Sigmoid colon (tissue), 7 donors: Measurements from ENCODE around the gene HNF1B. TPM values are rescaled to one million over a fixed set of nuclear protein-coding genes. Genes with fewer than 3 reads are reported as not detected.

Experiments
- DNase-seq: peaks from one replicate; pipeline ENCODE4 v3.0.0-alpha.2; 2019
- H3K27ac ChIP-seq, 4 donors: fragments of 200-600 bp; sonication (generic); one replicate each; pipeline ENCODE4 v1.5.1; 2016 to 2019; ENCODE audit warnings: mild to moderate bottlenecking in 1 of 4
- H3K27me3 ChIP-seq, 3 donors: fragments of 200-600 bp; sonication (generic); one replicate each; pipeline ENCODE4 v1.5.1; 2019; ENCODE audit warnings: mild to moderate bottlenecking in 1 of 3
- H3K36me3 ChIP-seq, 4 donors: fragments of 200-600 bp; sonication (generic); one replicate each; pipeline ENCODE4 v1.5.1; 2016 to 2019
- H3K4me1 ChIP-seq, 4 donors: fragments of 200-600 bp; sonication (generic); one replicate each; pipeline ENCODE4 v1.5.1; 2017 to 2019
- H3K4me3 ChIP-seq, 4 donors: fragments of 200-600 bp; sonication (generic); one replicate each; pipeline ENCODE4 v1.5.1; 2017 to 2019; ENCODE audit warnings: mild to moderate bottlenecking in 2 of 4, moderate library complexity in 1 of 4
- H3K9me3 ChIP-seq, 4 donors: fragments of 200-600 bp in 3 of 4; sonication (generic) in 3 of 4; one replicate each; pipeline versions ENCODE4 v1.5.1 to v1.6.1; 2013 to 2019
- EP300 ChIP-seq, 4 donors: sonication (generic); formaldehyde crosslinking; IDR thresholded peaks; one replicate each; pipeline ENCODE4 v1.6.1; 2017; ENCODE audit warnings: antibody characterized with exemption in 4 of 4
- POLR2A ChIP-seq, 2 donors: fragments of 450-650 bp; IDR thresholded peaks; one replicate each; pipeline ENCODE4 v1.6.1; 2016; ENCODE audit warnings: antibody characterized with exemption in 2 of 2, mild to moderate bottlenecking in 2 of 2, moderate library complexity in 2 of 2
- POLR2AphosphoS5 ChIP-seq, 4 donors: sonication (generic); formaldehyde crosslinking; IDR thresholded peaks; one replicate each; pipeline ENCODE4 v1.6.1; 2017; ENCODE audit warnings: antibody characterized with exemption in 4 of 4
- WGBS, 2 donors: extraction: QIAGEN DNeasy Blood & Tissue Kit; methylation state at CpG; one replicate each; pipeline ENCODE4 v1.1.7; 2013; 5-methylcytosine and 5-hydroxymethylcytosine counted together
- intact Hi-C: fragments of 100-400 bp; cut with DNase I; formaldehyde crosslinking; loops from one replicate; pipeline ENCODE4 v1.15.1; 2023
- polyA plus RNA-seq, 3 donors: library from polyadenylated mRNA; stranded (reverse); fragments of 200-250 nt; gene quantifications; one replicate each; pipeline ENCODE4 v1.2.3, GENCODE V29; 2013
- total RNA-seq, 4 donors: library from RNA; depleted of rRNA; stranded (reverse); fragments of >200 nt; gene quantifications; one replicate each; pipeline ENCODE4 v1.1.0, GENCODE V29; 2016
- TF ChIP-seq, protein P1 (sequence below), 4 experiments: fragments of 450-650 bp in 3 of 4; fragments of 200-600 bp in 1 of 4; IDR thresholded peaks; one replicate each; pipeline ENCODE4 v1.5.1; 2016 to 2019; ENCODE audit warnings: antibody characterized with exemption in 4 of 4, mild to moderate bottlenecking in 3 of 4, moderate library complexity in 2 of 4
- donor health status: healthy with polysubstance abuse.
- donor health status: Bipolar disorder and iron deficiency.
- donor health status: healthy.

Gene HNF1B
- total and polyA plus RNA-seq, 7 donors = 0.28 to 13.2 (median 10.7) TPM; not detected in 3

DNA sequence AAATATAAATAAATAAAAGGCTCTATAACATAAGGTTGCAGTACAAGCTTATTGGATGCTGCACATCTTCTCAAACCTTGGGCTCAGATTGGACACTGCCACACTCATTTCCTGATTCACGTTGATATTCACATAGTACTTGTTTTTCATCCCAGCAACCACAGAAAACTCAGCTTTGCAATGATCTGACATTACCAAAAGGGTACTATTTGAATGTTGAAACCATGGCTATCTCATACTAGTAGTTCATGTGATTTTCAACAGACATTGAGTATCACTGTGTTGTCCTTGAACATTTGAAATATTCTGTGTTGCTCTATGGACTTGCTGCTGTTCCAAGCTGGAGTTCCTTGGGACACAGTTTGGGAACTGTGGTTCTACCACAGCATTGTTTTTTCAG is 87.7 kb downstream of the HNF1B start:
- DNase-seq = no peak
- no peak for TF ChIP-seq EP300 (IDR thresholded peaks at IDR 0.05)
- Histone ChIP-seq H3K27me3 (no peaks in the 10 kb centered on the region), H3K4me3 (no peak overlapping the region), H3K4me1 (no peaks in the 10 kb centered on the region), H3K9me3 (no peaks in the 10 kb centered on the region), H3K36me3 (no peaks in the 10 kb centered on the region), H3K27ac (no peak overlapping the region)
- 72 to 80% methylated on average over 1 of the region's 1 CpG for WGBS, 2 donors
- intact Hi-C loops = no loop called here

DNA sequence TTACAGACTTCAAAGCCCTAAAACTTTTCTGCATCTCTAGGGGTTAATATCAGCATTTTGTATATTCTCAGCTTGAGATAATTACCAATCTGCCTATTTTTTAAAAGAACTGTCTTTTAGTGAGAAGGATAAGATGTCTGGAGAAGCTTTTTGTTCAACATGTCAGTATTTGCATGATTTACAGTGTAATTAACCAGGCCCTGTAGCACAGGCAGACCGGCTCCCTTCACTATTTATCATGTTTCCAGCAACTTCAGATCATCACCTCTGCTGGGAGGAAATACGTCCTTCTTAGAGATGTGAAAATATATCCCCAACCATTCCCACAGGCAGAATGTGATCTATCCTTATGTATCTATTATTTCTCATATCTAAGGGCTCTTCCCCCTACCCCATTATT is 93.0 kb downstream of the HNF1B start:
- Histone ChIP-seq H3K27me3 (peaks cover 0 to 17% (median 0%) of the 10 kb centered on the region in 3 donors), H3K9me3 (no peaks in the 10 kb centered on the region), H3K27ac (no peak overlapping the region), H3K4me1 (no peaks in the 10 kb centered on the region), H3K36me3 (no peaks in the 10 kb centered on the region), H3K4me3 (no peak overlapping the region)
- WGBS, 2 donors = 34 to 73% methylated on average over 2 of the region's 2 CpGs
- no peak for DNase-seq
- TF ChIP-seq, protein P1, sequence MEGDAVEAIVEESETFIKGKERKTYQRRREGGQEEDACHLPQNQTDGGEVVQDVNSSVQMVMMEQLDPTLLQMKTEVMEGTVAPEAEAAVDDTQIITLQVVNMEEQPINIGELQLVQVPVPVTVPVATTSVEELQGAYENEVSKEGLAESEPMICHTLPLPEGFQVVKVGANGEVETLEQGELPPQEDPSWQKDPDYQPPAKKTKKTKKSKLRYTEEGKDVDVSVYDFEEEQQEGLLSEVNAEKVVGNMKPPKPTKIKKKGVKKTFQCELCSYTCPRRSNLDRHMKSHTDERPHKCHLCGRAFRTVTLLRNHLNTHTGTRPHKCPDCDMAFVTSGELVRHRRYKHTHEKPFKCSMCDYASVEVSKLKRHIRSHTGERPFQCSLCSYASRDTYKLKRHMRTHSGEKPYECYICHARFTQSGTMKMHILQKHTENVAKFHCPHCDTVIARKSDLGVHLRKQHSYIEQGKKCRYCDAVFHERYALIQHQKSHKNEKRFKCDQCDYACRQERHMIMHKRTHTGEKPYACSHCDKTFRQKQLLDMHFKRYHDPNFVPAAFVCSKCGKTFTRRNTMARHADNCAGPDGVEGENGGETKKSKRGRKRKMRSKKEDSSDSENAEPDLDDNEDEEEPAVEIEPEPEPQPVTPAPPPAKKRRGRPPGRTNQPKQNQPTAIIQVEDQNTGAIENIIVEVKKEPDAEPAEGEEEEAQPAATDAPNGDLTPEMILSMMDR (IDR thresholded peaks at IDR 0.05) = no peak
- TF ChIP-seq POLR2AphosphoS5 (IDR thresholded peaks at IDR 0.05) (no peak), POLR2A (IDR thresholded peaks at IDR 0.05) (no peak), EP300 (IDR thresholded peaks at IDR 0.05) (no peak)
- intact Hi-C loops = no loop called here

DNA sequence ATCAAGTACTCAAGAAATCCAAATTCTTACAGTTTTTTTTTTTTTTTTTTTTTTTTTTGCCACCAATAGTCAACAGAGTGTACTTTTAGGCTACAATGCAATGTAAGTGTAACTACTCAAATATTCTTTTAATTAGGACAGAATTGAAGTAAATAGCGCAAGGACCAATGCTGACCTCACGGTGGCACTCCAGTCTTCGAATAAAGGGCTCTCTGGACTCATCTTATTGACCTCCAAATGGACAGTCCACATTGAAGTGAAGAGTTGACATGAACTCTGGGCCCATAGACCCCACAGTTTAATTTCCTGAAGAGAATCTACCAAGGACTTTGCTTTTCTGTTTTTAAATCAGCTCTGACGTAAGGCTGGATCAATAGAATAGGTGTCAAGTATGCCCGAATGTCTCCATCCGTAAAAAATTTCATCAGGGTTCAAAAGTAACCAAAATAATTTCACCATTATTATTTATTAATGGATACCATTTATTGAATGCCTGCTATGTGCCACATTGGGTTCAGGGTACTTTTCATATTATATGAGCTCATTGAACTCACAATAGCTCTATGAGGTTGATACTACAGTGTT is 94.3 kb downstream of the HNF1B start:
- H3K27ac ChIP-seq = no peak overlapping the region
- H3K27me3 ChIP-seq = peaks cover 0 to 21% (median 0%) of the 10 kb centered on the region in 3 donors

DNA sequence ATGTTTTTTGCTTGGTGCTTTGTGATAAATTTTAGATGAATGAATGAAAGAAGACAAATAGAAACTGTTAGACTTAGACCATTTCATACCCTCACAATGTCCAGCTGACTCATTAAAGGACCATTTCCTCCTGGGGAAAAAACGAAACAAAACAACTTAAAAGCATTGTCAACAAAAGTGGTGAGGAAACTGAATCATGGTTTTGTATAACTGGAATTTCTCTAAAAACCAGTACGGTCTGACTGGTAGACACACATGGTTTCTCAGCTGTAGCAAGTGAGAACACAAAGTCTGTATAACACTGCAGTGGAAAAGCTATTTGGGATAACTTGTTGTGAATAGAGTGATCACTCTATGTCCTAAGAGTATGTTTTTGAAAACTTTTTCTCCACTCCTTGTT is 96.3 kb downstream of the HNF1B start:
- H3K36me3 ChIP-seq = no peaks in the 10 kb centered on the region
- H3K4me1 ChIP-seq = peaks cover 0 to 5% (median 5%) of the 10 kb centered on the region in 4 donors
- peaks cover 0 to 21% (median 0%) of the 10 kb centered on the region in 3 donors for H3K27me3 ChIP-seq
- H3K4me3 ChIP-seq = no peak overlapping the region
- 31 to 44% methylated on average over 2 of the region's 2 CpGs for WGBS, 2 donors
- peak overlapping the region in 1 of 4 donors; percentile 23 for H3K27ac ChIP-seq
- no peak for DNase-seq
- no peaks in the 10 kb centered on the region for H3K9me3 ChIP-seq
- intact Hi-C loops = loop anchor here (10.0 kb wide), 1 partner anchor 776 kb away; the partner anchor contains the start of gene ARHGAP23
- TF ChIP-seq, protein P1 (IDR thresholded peaks at IDR 0.05) = no peak
- TF ChIP-seq EP300 (IDR thresholded peaks at IDR 0.05) = no peak
- TF ChIP-seq POLR2A (IDR thresholded peaks at IDR 0.05) = no peak
- no peak for TF ChIP-seq POLR2AphosphoS5 (IDR thresholded peaks at IDR 0.05)

More for the DNA sequence above, 94.3 kb downstream of the HNF1B start:
- Histone ChIP-seq H3K4me1 (no peaks in the 10 kb centered on the region), H3K9me3 (no peaks in the 10 kb centered on the region), H3K4me3 (no peak overlapping the region), H3K36me3 (no peaks in the 10 kb centered on the region)
- 57 to 60% methylated on average over 6 of the region's 6 CpGs for WGBS, 2 donors
- intact Hi-C loops = no loop called here
- no peak for DNase-seq
- TF ChIP-seq POLR2A (IDR thresholded peaks at IDR 0.05) (no peak), POLR2AphosphoS5 (IDR thresholded peaks at IDR 0.05) (no peak), EP300 (IDR thresholded peaks at IDR 0.05) (no peak)
- TF ChIP-seq, protein P1 (IDR thresholded peaks at IDR 0.05) = no peak

DNA sequence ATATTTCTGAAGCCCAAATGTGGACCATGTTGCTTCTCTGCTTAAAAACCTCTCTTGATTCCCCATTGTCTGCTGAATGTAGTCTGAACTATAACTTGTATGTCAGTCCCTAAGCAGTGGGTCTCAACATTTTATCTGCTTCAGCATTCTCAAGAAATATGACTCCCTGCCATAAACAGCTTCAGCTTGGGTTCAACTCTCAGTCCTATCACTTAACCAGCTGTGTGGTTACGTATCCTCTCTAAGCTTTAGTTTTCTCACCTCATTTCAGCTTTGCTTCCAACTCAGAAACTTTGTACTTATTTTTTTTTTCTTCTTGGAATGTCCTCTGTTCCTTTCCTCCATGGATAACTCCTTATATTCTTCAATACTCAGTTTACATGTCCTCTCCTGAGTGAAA is 97.0 kb downstream of the HNF1B start:
- WGBS, 2 donors = 84 to 92% methylated on average over 1 of the region's 1 CpG
- TF ChIP-seq EP300 (IDR thresholded peaks at IDR 0.05) (no peak), POLR2AphosphoS5 (IDR thresholded peaks at IDR 0.05) (no peak), POLR2A (IDR thresholded peaks at IDR 0.05) (no peak)
- TF ChIP-seq, protein P1 (IDR thresholded peaks at IDR 0.05) = no peak
- peaks cover 0 to 6% (median 5%) of the 10 kb centered on the region in 4 donors for H3K4me1 ChIP-seq
- no peaks in the 10 kb centered on the region for H3K36me3 ChIP-seq
- peaks cover 0 to 21% (median 0%) of the 10 kb centered on the region in 3 donors for H3K27me3 ChIP-seq
- no peak overlapping the region for H3K27ac ChIP-seq
- no peak for DNase-seq
- intact Hi-C loops = loop anchor here (10.0 kb wide), 1 partner anchor 777 kb away; the partner anchor contains the start of gene ARHGAP23
- no peak overlapping the region for H3K4me3 ChIP-seq
- no peaks in the 10 kb centered on the region for H3K9me3 ChIP-seq
